HepG2 (cell line): ENCODE data around the gene ANKRD44.

Experiments used
- CTCF ChIP-seq: sonication (generic); formaldehyde crosslinking; IDR thresholded peaks from 2 replicates; pipeline ENCODE4 v1.5.0; 2020; ENCODE audit warnings: mild to moderate bottlenecking, missing genetic modification reagents, moderate library complexity
- E2F1 ChIP-seq: sonication (generic); formaldehyde crosslinking; IDR thresholded peaks from 2 replicates; pipeline ENCODE4 v1.5.0; 2020; ENCODE audit warnings: missing genetic modification reagents
- MNT ChIP-seq: fragments of 450-650 bp; IDR thresholded peaks from 2 replicates; pipeline ENCODE4 v1.6.1; 2016
- MYC ChIP-seq: sonication (generic); formaldehyde crosslinking; IDR thresholded peaks from 2 replicates; pipeline ENCODE4 v1.9.0; 2021; ENCODE audit warnings: missing genetic modification reagents, borderline replicate concordance
- NFE2L2 ChIP-seq: fragments of 150-350 bp; IDR thresholded peaks from 2 replicates; pipeline ENCODE4 v1.6.1; 2014; ENCODE audit warnings: low read length
- SYNCRIP ChIP-seq: fragments of 200-400 bp; formaldehyde crosslinking; IDR thresholded peaks from 2 replicates; pipeline ENCODE4 v1.6.1; 2018; ENCODE audit warnings: mild to moderate bottlenecking, low read depth, low read length; ENCODE audit not compliant: insufficient read depth
- TP53 ChIP-seq: sonication (generic); formaldehyde crosslinking; conservative IDR thresholded peaks from 2 replicates; pipeline ENCODE4 v1.4.0; 2020; ENCODE audit warnings: missing genetic modification reagents
- ZNF274 ChIP-seq: sonication (generic); formaldehyde crosslinking; IDR thresholded peaks from 2 replicates; pipeline ENCODE4 v1.5.1; 2020; ENCODE audit warnings: mild to moderate bottlenecking, missing genetic modification reagents
- ZNF451 ChIP-seq: sonication (generic); formaldehyde crosslinking; IDR thresholded peaks from 2 replicates; pipeline ENCODE4 v1.5.0; 2020; ENCODE audit warnings: mild to moderate bottlenecking, missing genetic modification reagents
- ZNF589 ChIP-seq: sonication (generic); formaldehyde crosslinking; conservative IDR thresholded peaks from 2 replicates; pipeline ENCODE4 v1.8.0; 2022; ENCODE audit warnings: mild to moderate bottlenecking, moderate library complexity, missing genetic modification reagents
- ZNF776 ChIP-seq: sonication (generic); formaldehyde crosslinking; IDR thresholded peaks from 2 replicates; pipeline ENCODE4 v1.4.0; 2020; ENCODE audit warnings: mild to moderate bottlenecking, missing genetic modification reagents

DNA sequence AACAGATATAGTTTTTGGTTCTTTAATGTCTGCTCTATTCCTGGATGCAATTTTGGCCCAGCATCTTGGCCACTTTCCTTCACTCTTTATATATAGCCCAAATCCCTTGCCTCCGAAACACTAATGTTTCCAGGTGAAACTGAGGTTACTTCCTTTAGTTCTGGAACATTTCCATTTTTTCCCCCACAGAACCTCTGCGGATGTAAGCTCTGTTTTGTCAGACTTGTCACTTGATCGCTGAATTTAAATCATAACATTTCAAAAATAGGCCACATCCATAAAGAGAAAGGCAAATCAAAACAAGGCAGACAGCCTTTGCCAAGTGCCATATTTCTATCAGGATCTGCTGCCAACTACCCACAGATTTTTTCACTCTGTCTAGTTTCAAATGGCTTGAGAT is 115.1 kb downstream of the ANKRD44 start:
- no peak for TF ChIP-seq ZNF274 (CRISPR knock-in tag)
- no peak for TF ChIP-seq E2F1 (CRISPR knock-in tag)
- TF ChIP-seq MNT, result no peak
- no peak for TF ChIP-seq CTCF (CRISPR knock-in tag)
- no peak for TF ChIP-seq SYNCRIP
- no peak for TF ChIP-seq ZNF776
- no peak for TF ChIP-seq ZNF451 (CRISPR knock-in tag)
- TF ChIP-seq TP53 (CRISPR knock-in tag), result no peak
- no peak for TF ChIP-seq ZNF589 (CRISPR knock-in tag)
- TF ChIP-seq MYC, result no peak
- no peak for TF ChIP-seq NFE2L2
